B cell (primary cell): Measurements from ENCODE around the gene FES. TPM values are rescaled to one million over a fixed set of nuclear protein-coding genes. Genes with fewer than 3 reads are reported as not detected.

Experiments
- ATAC-seq: fragments of 200-7000 bp; cut with Tn5 transposase; one replicate; pipeline ENCODE4 v1.10.0; 2021; ENCODE audit warnings: low read depth, mild to moderate bottlenecking, moderate number of reproducible peaks, moderate library complexity
- CTCF ChIA-PET: fragments of 350-600 bp; sonication (Branson Sonifier 250); formaldehyde crosslinking; loops from one replicate; lab custom pipeline; 2021; ENCODE audit warnings: antibody characterized with exemption, inconsistent platforms; lab: Charles Lee
- POLR2A ChIA-PET: fragments of 350-600 bp; sonication (Branson Sonifier 250); formaldehyde crosslinking; loops from one replicate; lab custom pipeline; 2021; ENCODE audit warnings: antibody characterized with exemption; lab: Charles Lee
- DNase-seq: peaks from one replicate; pipeline ENCODE4 v3.0.0; 2013
- H2AFZ ChIP-seq: 2 replicates; pipeline ENCODE4 v1.6.1; 2012; ENCODE audit warnings: mild to moderate bottlenecking, low read depth, low read length; ENCODE audit not compliant: insufficient read depth, poor library complexity, severe bottlenecking
- H3K27ac ChIP-seq, 2 donors: 1 replicate in 1 of 2; 2 replicates in 1 of 2; pipeline ENCODE4 v1.5.1; 2012 to 2013; ENCODE audit warnings: low read length in 2 of 2, mild to moderate bottlenecking in 2 of 2, moderate library complexity in 1 of 2
- H3K27me3 ChIP-seq, 4 experiments: fragments of 200-600 bp in 1 of 4; sonication (generic) in 1 of 4; replicated peaks in 1 of 4; 1 replicate in 2 of 4; 2 replicates in 2 of 4; pipeline versions ENCODE4 v1.6.1 to v1.7.0; 2013 to 2016; ENCODE audit warnings: low read length in 3 of 4, mild to moderate bottlenecking in 2 of 4, mixed read lengths in 1 of 4, moderate library complexity in 1 of 4; ENCODE audit not compliant: insufficient read depth in 4 of 4, control insufficient read depth in 3 of 4; ENCODE audit errors: control extremely low read depth in 1 of 4
- H3K36me3 ChIP-seq, 2 experiments: replicated peaks in 1 of 2; 1 replicate in 1 of 2; 2 replicates in 1 of 2; pipeline versions ENCODE4 v1.6.1 to v1.7.1; 2013; ENCODE audit warnings: low read length in 1 of 2; ENCODE audit not compliant: insufficient read depth in 2 of 2, control insufficient read depth in 1 of 2; ENCODE audit errors: control extremely low read depth in 1 of 2, extremely low read depth in 1 of 2
- H3K4me1 ChIP-seq, 2 donors: fragments of 200-600 bp in 1 of 2; sonication (generic) in 1 of 2; 1 replicate in 1 of 2; 2 replicates in 1 of 2; pipeline versions ENCODE4 v1.5.1 to v1.6.1; 2013 to 2017; ENCODE audit warnings: low read length in 2 of 2; ENCODE audit not compliant: control insufficient read depth in 2 of 2, insufficient read depth in 2 of 2
- H3K4me2 ChIP-seq: replicated peaks from 2 replicates; pipeline ENCODE3; 2012; ENCODE audit warnings: mild to moderate bottlenecking, low read depth, low read length; ENCODE audit not compliant: poor library complexity, severe bottlenecking
- H3K4me3 ChIP-seq, 5 experiments: fragments of 200-600 bp in 1 of 5; sonication (generic) in 1 of 5; 1 replicate in 3 of 5; 2 replicates in 2 of 5; pipeline versions ENCODE4 v1.5.1 to v1.7.0; 2011 to 2016; ENCODE audit warnings: low read length in 4 of 5, mild to moderate bottlenecking in 4 of 5, low read depth in 2 of 5, control low read depth in 1 of 5, moderate library complexity in 1 of 5; ENCODE audit not compliant: insufficient read depth in 1 of 5; ENCODE audit errors: control extremely low read depth in 1 of 5, extremely low read depth in 1 of 5
- H3K79me2 ChIP-seq: fragments of 200-600 bp; sonication (generic); one replicate; pipeline ENCODE4 v1.6.0; 2016; ENCODE audit warnings: low read length; ENCODE audit not compliant: control insufficient read depth, insufficient read depth
- H3K9ac ChIP-seq: fragments of 200-600 bp; sonication (generic); 2 replicates; pipeline ENCODE4 v1.6.1; 2017; ENCODE audit warnings: mild to moderate bottlenecking, low read length, moderate library complexity
- H3K9me3 ChIP-seq, 3 donors: one replicate each; pipeline versions ENCODE4 v1.6.1 to v1.7.1; 2013; ENCODE audit warnings: low read length in 2 of 3; ENCODE audit not compliant: control insufficient read depth in 2 of 3, insufficient read depth in 1 of 3; ENCODE audit errors: control extremely low read depth in 1 of 3
- H4K20me1 ChIP-seq: 2 replicates; pipeline ENCODE4 v1.6.0; 2012; ENCODE audit warnings: mild to moderate bottlenecking, low read length; ENCODE audit not compliant: insufficient read depth, control insufficient read depth, poor library complexity, severe bottlenecking
- H3K27ac Mint-ChIP-seq: one replicate; pipeline ENCODE4 v1.8.0; 2021; ENCODE audit warnings: mixed read lengths
- H3K27me3 Mint-ChIP-seq: one replicate; pipeline ENCODE4 v1.8.0; 2021; ENCODE audit warnings: mixed read lengths
- H3K4me1 Mint-ChIP-seq: one replicate; pipeline ENCODE4 v1.8.0; 2021; ENCODE audit warnings: mixed read lengths
- H3K4me3 Mint-ChIP-seq: one replicate; pipeline ENCODE4 v1.8.0; 2021; ENCODE audit warnings: mixed read lengths
- H3K9me3 Mint-ChIP-seq: one replicate; pipeline ENCODE4 v1.8.0; 2022; ENCODE audit warnings: mixed read lengths; ENCODE audit not compliant: insufficient read depth
- EZH2 ChIP-seq: IDR thresholded peaks from 2 replicates; pipeline ENCODE4 v1.6.1; 2012; ENCODE audit warnings: borderline replicate concordance, low read depth, mild to moderate bottlenecking, moderate library complexity, low read length; ENCODE audit not compliant: insufficient read depth, poor library complexity, severe bottlenecking
- WGBS: methylation state at CpG from one replicate; pipeline ENCODE4 v1.1.5; 2013; ENCODE audit warnings: missing lambda C conversion rate; ENCODE audit not compliant: insufficient coverage; 5-methylcytosine and 5-hydroxymethylcytosine counted together
- intact Hi-C: fragments of 100-400 bp; cut with micrococcal nuclease; formaldehyde crosslinking; loops from one replicate; pipeline ENCODE4 v1.10.0; 2022
- polyA plus RNA-seq: library from polyadenylated mRNA; depleted of rRNA; stranded (reverse); fragments of >200 nt; gene quantifications from 2 replicates; pipeline ENCODE4 v1.2.3, GENCODE V29; 2012
- total RNA-seq, 2 donors: library from RNA; stranded (reverse); fragments of 120-200 nt in 1 of 2; gene quantifications; 1 replicate in 1 of 2; 2 replicates in 1 of 2; pipeline versions ENCODE4 v1.2.3 to v1.2.4, GENCODE V29; 2013 to 2022
- TF ChIP-seq, protein P1 (sequence below): fragments of 200-600 bp; IDR thresholded peaks from one replicate; pipeline ENCODE4 v1.8.0; 2022; ENCODE audit warnings: antibody characterized with exemption, mild to moderate bottlenecking

Gene FES
- total and polyA plus RNA-seq, 2 donors (not counting 1 experiment from before 2014, with no cell fraction given), result 23.9 to 31.4 TPM

DNA sequence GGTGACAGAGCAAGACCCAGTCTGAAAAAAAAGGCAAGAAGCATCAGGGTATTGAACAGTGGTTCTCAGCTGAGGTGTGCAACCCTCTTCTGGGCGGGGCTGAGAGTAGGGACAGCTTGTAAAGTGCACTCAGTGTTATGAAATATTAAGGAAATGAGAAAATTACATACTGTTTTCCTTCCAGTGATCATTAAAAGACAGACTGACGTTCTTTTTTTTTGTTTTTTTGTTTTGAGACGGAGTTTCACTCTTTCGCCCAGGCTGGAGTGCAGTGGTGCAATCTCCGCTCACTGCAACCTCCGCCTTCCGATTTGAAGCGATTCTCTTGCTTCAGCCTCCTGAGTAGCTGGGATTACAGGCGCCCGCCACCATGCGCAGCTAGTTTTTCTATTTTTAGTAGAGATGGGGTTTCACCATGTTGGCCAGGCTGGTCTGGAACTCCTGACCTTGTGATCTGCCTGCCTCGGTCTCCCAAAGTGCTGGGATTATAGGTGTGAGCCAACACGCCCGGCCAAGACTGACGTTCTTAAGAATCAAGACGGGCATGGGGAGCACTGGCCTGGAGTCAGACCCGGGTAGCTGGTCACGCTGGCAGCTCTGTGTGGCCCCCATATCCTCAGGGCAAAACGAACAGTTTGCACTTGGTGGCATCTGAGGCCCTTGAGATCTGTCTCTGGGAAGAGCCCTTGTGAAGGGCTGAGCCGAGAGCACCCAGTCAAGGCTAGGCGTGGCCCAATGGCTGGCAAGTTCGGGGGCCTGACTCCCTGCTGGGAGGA, 30.2 kb downstream of the FES start:
- H3K36me3 ChIP-seq, result peaks cover 1 to 90% of the 10 kb centered on the region in 2 experiments
- H3K4me2 ChIP-seq, result no peak overlapping the region

More for the DNA sequence above, 30.2 kb downstream of the FES start:
- H3K27ac ChIP-seq, result no peak overlapping the region
- DNase-seq, result no peak
- no peak overlapping the region for H3K4me3 Mint-ChIP-seq
- no peaks in the 10 kb centered on the region for H4K20me1 ChIP-seq
- ChIA-PET POLR2A (no interaction called here), CTCF (interaction anchor here (1.8 kb wide), 1 partner anchor 18 kb away, joined by 5 read pairs; the partner anchor contains the start of gene HDDC3)
- H3K4me1 Mint-ChIP-seq, result peaks cover 10% of the 10 kb centered on the region
- no peaks in the 10 kb centered on the region for H3K9me3 Mint-ChIP-seq
- no peaks in the 10 kb centered on the region for H3K79me2 ChIP-seq
- ATAC-seq, result no peak
- WGBS, result 96% methylated on average over 22 of the region's 22 CpGs
- intact Hi-C loops, result no loop called here
- H3K27me3 Mint-ChIP-seq, result no peaks in the 10 kb centered on the region
- H3K9me3 ChIP-seq, result no peaks in the 10 kb centered on the region
- H2AFZ ChIP-seq, result no peak overlapping the region
- H3K4me3 ChIP-seq, result no peak overlapping the region
- H3K27ac Mint-ChIP-seq, result no peak overlapping the region
- H3K27me3 ChIP-seq, result no peaks in the 10 kb centered on the region
- peaks cover 0 to 11% of the 10 kb centered on the region in 2 donors for H3K4me1 ChIP-seq
- TF ChIP-seq, protein P1, sequence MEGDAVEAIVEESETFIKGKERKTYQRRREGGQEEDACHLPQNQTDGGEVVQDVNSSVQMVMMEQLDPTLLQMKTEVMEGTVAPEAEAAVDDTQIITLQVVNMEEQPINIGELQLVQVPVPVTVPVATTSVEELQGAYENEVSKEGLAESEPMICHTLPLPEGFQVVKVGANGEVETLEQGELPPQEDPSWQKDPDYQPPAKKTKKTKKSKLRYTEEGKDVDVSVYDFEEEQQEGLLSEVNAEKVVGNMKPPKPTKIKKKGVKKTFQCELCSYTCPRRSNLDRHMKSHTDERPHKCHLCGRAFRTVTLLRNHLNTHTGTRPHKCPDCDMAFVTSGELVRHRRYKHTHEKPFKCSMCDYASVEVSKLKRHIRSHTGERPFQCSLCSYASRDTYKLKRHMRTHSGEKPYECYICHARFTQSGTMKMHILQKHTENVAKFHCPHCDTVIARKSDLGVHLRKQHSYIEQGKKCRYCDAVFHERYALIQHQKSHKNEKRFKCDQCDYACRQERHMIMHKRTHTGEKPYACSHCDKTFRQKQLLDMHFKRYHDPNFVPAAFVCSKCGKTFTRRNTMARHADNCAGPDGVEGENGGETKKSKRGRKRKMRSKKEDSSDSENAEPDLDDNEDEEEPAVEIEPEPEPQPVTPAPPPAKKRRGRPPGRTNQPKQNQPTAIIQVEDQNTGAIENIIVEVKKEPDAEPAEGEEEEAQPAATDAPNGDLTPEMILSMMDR, result no peak
- no peak for TF ChIP-seq EZH2
- H3K9ac ChIP-seq, result no peak overlapping the region
